Esophagus muscularis mucosa (tissue), 4 donors: ENCODE data around the gene TBC1D13. TPM values are rescaled to one million over a fixed set of nuclear protein-coding genes. Genes with fewer than 3 reads are reported as not detected.
A peak's percentile ranks its signal among the peaks of the same experiment; 100 is the strongest.

Source experiments
- DNase-seq: peaks from one replicate; pipeline ENCODE4 v3.0.0-alpha.2; 2017; ENCODE audit errors: extremely low spot score
- H3K27ac ChIP-seq, 4 donors: fragments of 200-600 bp; sonication (generic); replicated peaks in 1 of 4; 1 replicate in 3 of 4; 2 replicates in 1 of 4; pipeline ENCODE4 v1.5.1; 2016 to 2019; ENCODE audit warnings: mild to moderate bottlenecking in 1 of 4
- H3K27me3 ChIP-seq, 4 donors: fragments of 200-600 bp; sonication (generic); one replicate each; pipeline versions ENCODE4 v1.5.1 to v1.6.0; 2016 to 2019
- H3K36me3 ChIP-seq, 4 donors: fragments of 200-600 bp; sonication (generic); one replicate each; pipeline ENCODE4 v1.5.1; 2016 to 2019
- H3K4me1 ChIP-seq, 4 donors: fragments of 200-600 bp; sonication (generic); one replicate each; pipeline ENCODE4 v1.5.1; 2016 to 2019
- H3K4me3 ChIP-seq, 4 donors: fragments of 200-600 bp; sonication (generic); 1 replicate in 2 of 4; 2 replicates in 2 of 4; pipeline ENCODE4 v1.5.1; 2016 to 2019; ENCODE audit warnings: mild to moderate bottlenecking in 4 of 4, moderate library complexity in 1 of 4
- H3K9me3 ChIP-seq, 4 donors: fragments of 200-600 bp; sonication (generic); 1 replicate in 3 of 4; 2 replicates in 1 of 4; pipeline ENCODE4 v1.5.1; 2016 to 2019
- EP300 ChIP-seq: sonication (generic); formaldehyde crosslinking; IDR thresholded peaks from one replicate; pipeline ENCODE4 v1.6.1; 2017; ENCODE audit warnings: antibody characterized with exemption
- POLR2A ChIP-seq: fragments of 450-650 bp; IDR thresholded peaks from one replicate; pipeline ENCODE4 v1.6.1; 2017; ENCODE audit warnings: antibody characterized with exemption, moderate library complexity, mild to moderate bottlenecking, low read depth
- POLR2AphosphoS5 ChIP-seq, 2 donors: sonication (generic); formaldehyde crosslinking; IDR thresholded peaks; one replicate each; pipeline ENCODE4 v1.6.1; 2017; ENCODE audit warnings: antibody characterized with exemption in 2 of 2
- WGBS: methylation state at CpG from one replicate; pipeline ENCODE4 v1.1.5; 2018; 5-methylcytosine and 5-hydroxymethylcytosine counted together
- intact Hi-C: fragments of 100-400 bp; cut with DNase I; formaldehyde crosslinking; loops from one replicate; pipeline ENCODE4 v1.15.1; 2023
- total RNA-seq, 4 donors: library from RNA; depleted of rRNA; stranded (reverse); fragments of >200 nt; gene quantifications; one replicate each; pipeline versions ENCODE4 v1.1.0 to v1.2.1, GENCODE V29; 2016
- TF ChIP-seq, protein P1 (sequence below), 3 experiments: fragments of 200-600 bp in 2 of 3; fragments of 450-650 bp in 1 of 3; sonication (generic) in 2 of 3; IDR thresholded peaks; one replicate each; pipeline ENCODE4 v1.5.1; 2017 to 2019; ENCODE audit warnings: antibody characterized with exemption in 3 of 3, mild to moderate bottlenecking in 2 of 3, moderate library complexity in 1 of 3

TBC1D13 gene
- total RNA-seq, 4 donors from 2014 or later = 12.4 to 20.8 (median 16.1) TPM

DNA sequence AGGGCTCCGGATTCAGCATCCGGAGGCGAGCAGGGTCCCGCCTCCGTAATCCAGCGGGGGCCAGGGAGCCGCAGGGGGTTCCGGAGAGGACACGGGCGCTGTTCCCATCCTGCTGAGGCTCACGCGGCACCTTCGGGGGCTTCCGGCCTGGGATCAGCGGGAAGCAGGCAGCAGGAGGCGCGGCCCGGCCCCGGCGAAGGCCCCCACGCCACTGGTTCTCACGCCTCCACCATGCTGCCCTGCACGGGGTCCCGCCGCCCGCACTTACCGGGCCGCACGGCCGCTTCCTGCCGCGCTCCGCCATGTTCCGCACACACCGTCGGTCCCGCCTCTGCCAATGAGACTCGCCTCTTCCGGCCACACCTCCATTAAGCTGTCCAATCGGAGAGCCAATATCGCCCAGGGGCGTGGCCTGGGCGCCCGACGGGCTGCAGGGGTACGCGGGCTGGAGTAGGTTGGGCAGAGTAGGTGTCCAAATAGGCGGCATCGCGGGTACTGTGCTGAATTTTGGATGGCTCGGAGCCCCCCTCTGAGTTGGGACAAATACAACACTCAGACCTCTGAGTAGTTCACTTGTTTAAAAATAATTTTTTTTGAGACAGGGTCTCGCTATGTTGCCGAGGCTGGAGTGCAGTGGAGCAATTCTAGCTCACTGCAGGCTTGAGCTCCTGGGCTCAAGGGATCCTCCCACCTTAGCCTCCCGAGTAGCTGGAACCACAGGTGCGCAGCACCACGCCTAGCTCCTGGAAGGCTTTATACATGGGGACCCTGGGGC, 42.6 kb downstream of the TBC1D13 start, which contains the start of gene SPOUT1:
TSS of gene SPOUT1 (minus strand) at position 318 of the 775 bp plus-strand sequence. CDS start at position 304, 14 bp downstream.
- Histone ChIP-seq H3K36me3 (peaks cover 10 to 46% (median 29%) of the 10 kb centered on the region in 4 donors), H3K4me3 (peak within 1 kb of the TSS; percentile 75 to 95 (median 82)), H3K27me3 (no peaks in the 10 kb centered on the region), H3K4me1 (peaks cover 14 to 23% (median 21%) of the 10 kb centered on the region in 4 donors), H3K27ac (peak within 1 kb of the TSS; percentile 60 to 91 (median 80)), H3K9me3 (no peaks in the 10 kb centered on the region)
- 3% methylated on average over 9 of the region's 56 CpGs for WGBS
- TF ChIP-seq POLR2AphosphoS5 (IDR thresholded peaks at IDR 0.05) (peak; percentile 72 to 82), POLR2A (no peak), EP300 (no peak)
- TF ChIP-seq, protein P1, sequence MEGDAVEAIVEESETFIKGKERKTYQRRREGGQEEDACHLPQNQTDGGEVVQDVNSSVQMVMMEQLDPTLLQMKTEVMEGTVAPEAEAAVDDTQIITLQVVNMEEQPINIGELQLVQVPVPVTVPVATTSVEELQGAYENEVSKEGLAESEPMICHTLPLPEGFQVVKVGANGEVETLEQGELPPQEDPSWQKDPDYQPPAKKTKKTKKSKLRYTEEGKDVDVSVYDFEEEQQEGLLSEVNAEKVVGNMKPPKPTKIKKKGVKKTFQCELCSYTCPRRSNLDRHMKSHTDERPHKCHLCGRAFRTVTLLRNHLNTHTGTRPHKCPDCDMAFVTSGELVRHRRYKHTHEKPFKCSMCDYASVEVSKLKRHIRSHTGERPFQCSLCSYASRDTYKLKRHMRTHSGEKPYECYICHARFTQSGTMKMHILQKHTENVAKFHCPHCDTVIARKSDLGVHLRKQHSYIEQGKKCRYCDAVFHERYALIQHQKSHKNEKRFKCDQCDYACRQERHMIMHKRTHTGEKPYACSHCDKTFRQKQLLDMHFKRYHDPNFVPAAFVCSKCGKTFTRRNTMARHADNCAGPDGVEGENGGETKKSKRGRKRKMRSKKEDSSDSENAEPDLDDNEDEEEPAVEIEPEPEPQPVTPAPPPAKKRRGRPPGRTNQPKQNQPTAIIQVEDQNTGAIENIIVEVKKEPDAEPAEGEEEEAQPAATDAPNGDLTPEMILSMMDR (IDR thresholded peaks at IDR 0.05) = no peak
- peak; percentile 99 for DNase-seq
- intact Hi-C loops = no loop called here

DNA sequence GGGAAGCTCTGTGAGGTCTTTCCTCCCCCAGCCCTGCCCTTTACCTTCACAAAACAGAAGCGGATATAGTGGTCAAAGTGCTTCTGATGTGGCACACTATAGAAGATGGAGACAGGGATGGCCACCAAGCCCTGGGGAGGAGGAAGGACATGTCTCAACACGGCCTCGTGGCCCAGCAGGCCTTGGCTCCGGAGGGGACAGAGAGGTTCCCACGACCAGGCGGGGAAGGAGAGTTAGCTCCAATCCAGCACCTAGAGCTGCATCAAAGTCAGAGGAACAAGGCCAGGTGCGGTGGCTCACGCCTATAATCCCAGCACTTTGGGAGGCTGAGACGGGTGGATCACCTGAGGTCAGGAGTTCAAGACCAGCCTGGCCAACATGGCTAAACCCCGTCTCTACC, 46.6 kb downstream of the TBC1D13 start:
- TF ChIP-seq POLR2A (no peak), POLR2AphosphoS5 (IDR thresholded peaks at IDR 0.05) (no peak), EP300 (no peak)
- TF ChIP-seq, protein P1 (IDR thresholded peaks at IDR 0.05) = no peak
- intact Hi-C loops = no loop called here
- Histone ChIP-seq H3K4me1 (peaks cover 11 to 15% (median 13%) of the 10 kb centered on the region in 4 donors), H3K9me3 (no peaks in the 10 kb centered on the region), H3K4me3 (no peak overlapping the region), H3K27ac (no peak overlapping the region), H3K27me3 (no peaks in the 10 kb centered on the region), H3K36me3 (peaks cover 0 to 44% (median 16%) of the 10 kb centered on the region in 4 donors)
- DNase-seq = no peak
- WGBS = 94% methylated on average over 6 of the region's 10 CpGs

DNA sequence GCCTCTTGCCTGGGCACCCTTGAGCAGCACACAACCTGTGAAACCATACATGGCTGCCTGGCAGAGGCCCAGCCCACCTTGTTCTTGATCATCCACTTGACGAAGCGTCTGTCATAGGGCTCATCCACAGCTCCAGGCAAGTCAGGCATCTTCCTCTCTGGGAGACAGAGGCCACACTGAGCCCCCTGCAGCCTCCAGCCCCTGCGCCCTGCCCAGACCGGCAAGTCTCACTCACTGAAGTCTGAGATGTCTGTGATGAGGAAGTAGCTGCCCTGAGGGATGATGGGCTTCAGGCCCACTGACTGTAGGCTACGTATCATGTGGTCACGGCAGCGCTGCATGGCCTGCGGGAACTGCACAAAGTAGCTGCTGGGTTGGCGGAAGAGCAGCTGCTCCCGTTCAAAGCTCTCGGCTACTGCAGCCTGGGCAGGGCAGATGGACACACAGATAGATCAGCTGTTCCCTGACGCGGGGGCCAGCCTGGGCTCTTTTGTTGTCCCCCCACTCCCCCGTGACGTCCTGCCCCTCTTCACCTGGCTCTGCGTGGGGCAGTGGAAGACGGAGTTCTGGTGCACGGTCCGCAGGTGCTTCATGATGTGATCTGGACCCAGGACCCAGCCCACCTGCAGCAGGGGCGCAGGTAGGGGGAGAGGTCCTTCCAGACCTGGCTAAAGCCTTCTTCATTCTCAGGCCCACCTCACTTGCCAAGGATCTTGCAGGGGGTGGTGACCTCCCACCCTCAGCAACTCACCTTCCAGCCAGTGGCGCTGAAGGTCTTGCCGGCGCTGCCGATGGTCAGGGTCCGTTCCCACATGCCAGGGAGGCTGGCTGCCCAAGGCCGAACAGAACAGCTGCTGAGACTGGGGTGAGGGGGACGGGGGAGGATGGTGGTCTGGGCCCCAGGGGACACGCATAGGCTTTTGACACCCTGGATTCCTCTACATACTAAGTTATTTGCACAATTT, 48.5 kb downstream of the TBC1D13 start:
- 98% methylated on average over 20 of the region's 28 CpGs for WGBS
- intact Hi-C loops = no loop called here
- no peaks in the 10 kb centered on the region for H3K27me3 ChIP-seq
- no peaks in the 10 kb centered on the region for H3K9me3 ChIP-seq
- no peak overlapping the region for H3K4me3 ChIP-seq
- H3K4me1 ChIP-seq = no peaks in the 10 kb centered on the region
- peaks cover 0 to 51% (median 16%) of the 10 kb centered on the region in 4 donors for H3K36me3 ChIP-seq
- TF ChIP-seq POLR2A (no peak), POLR2AphosphoS5 (IDR thresholded peaks at IDR 0.05) (no peak), EP300 (no peak)
- TF ChIP-seq, protein P1 (IDR thresholded peaks at IDR 0.05) = no peak
- H3K27ac ChIP-seq = no peak overlapping the region
- DNase-seq = no peak

DNA sequence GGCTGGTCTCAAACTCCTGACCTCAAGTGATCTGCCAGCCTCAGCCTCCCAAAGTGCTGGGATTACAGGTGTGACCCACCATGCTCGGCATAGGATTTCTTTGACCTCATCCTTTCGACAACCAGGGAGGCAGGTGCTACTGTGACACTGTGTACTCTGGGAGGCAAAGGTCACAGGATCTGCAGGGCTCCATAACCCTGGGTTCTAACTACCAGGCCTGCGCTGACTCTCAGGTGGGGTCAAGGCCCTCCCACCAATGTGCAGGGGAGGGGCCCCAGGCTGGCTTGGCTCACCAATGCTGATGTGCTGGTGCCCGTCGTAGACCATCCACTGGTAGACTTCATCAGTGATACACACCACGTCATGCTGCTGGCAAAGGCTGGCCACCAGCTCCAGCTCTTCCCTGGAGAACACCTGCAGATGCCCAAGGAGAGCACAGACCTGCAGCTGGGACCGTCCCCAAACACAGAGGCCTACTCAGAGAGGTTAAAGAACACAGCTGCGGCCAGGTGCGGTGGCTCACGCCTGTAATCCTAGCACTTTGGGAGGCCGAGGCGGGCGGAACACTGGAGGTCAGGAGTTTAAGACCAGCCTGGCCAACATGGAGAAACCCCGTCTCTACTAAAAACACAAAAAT, 49.6 kb downstream of the TBC1D13 start:
- intact Hi-C loops = no loop called here
- H3K36me3 ChIP-seq = peaks cover 0 to 58% (median 18%) of the 10 kb centered on the region in 4 donors
- H3K4me3 ChIP-seq = no peak overlapping the region
- no peak overlapping the region for H3K27ac ChIP-seq
- TF ChIP-seq POLR2A (no peak), POLR2AphosphoS5 (IDR thresholded peaks at IDR 0.05) (no peak), EP300 (no peak)
- TF ChIP-seq, protein P1 (IDR thresholded peaks at IDR 0.05) = no peak
- H3K4me1 ChIP-seq = no peaks in the 10 kb centered on the region
- H3K27me3 ChIP-seq = no peaks in the 10 kb centered on the region
- no peaks in the 10 kb centered on the region for H3K9me3 ChIP-seq
- WGBS = 98% methylated on average over 8 of the region's 14 CpGs
- DNase-seq = no peak
